OCI-LY3 (cell line): ENCODE data around the gene KCNG4.

ENCODE experiments used
- H2AFZ ChIP-seq: fragments of 200-600, 300-600 bp; shearing (Covaris generic); 2 replicates; pipeline ENCODE4 v1.6.0; 2014; ENCODE audit warnings: antibody characterized with exemption, low read depth, low read length
- H3K27ac ChIP-seq: fragments of 200-600, 300-600 bp; sonication (generic); 2 replicates; pipeline ENCODE4 v1.5.1; 2014; ENCODE audit warnings: mild to moderate bottlenecking, low read length, moderate library complexity, mixed read lengths
- H3K27me3 ChIP-seq: fragments of 200-600, 300-600 bp; sonication (generic); 2 replicates; pipeline ENCODE4 v1.6.1; 2014; ENCODE audit warnings: low read depth, low read length, mixed read lengths
- H3K36me3 ChIP-seq: fragments of 200-600, 300-600 bp; sonication (generic); replicated peaks from 2 replicates; pipeline ENCODE3; 2014; ENCODE audit warnings: low read depth, low read length, mixed read lengths
- H3K4me1 ChIP-seq: fragments of 300-600, 200-600 bp; sonication (generic); 2 replicates; pipeline ENCODE4 v1.6.1; 2014; ENCODE audit warnings: low read length, mixed read lengths
- H3K4me2 ChIP-seq: fragments of 200-600, 300-600 bp; sonication (generic); 2 replicates; pipeline ENCODE4 v1.6.1; 2014; ENCODE audit warnings: low read length, mixed read lengths
- H3K4me3 ChIP-seq: fragments of 300-600, 200-600 bp; sonication (generic); 2 replicates; pipeline ENCODE4 v1.5.1; 2014; ENCODE audit warnings: antibody characterized with exemption, mild to moderate bottlenecking, low read length, moderate library complexity
- H3K79me2 ChIP-seq: fragments of 300-600, 200-600 bp; shearing (Covaris generic); 2 replicates; pipeline ENCODE4 v1.6.1; 2014; ENCODE audit warnings: mild to moderate bottlenecking, low read length, mixed read lengths
- H3K9ac ChIP-seq: fragments of 300-600, 200-600 bp; shearing (Covaris generic); 2 replicates; pipeline ENCODE4 v1.6.0; 2014; ENCODE audit warnings: mild to moderate bottlenecking, low read length, moderate library complexity
- H3K9me3 ChIP-seq: fragments of 200-600, 300-600 bp; shearing (Covaris generic); 2 replicates; pipeline ENCODE4 v1.6.1; 2014; ENCODE audit warnings: low read length, mixed read lengths; ENCODE audit not compliant: insufficient read depth
- H4K20me1 ChIP-seq: fragments of 200-600, 300-600 bp; sonication (generic); 2 replicates; pipeline ENCODE4 v1.6.1; 2016; ENCODE audit warnings: low read length, mixed read lengths; ENCODE audit not compliant: insufficient read depth
- EZH2phosphoT487 ChIP-seq: fragments of 200-600 bp; shearing (Covaris generic); IDR thresholded peaks from 2 replicates; pipeline ENCODE4 v1.6.1; 2018; ENCODE audit warnings: antibody characterized with exemption, mixed run types, low read depth
- TF ChIP-seq, protein P1 (sequence below): fragments of 200-600, 300-600 bp; sonication (generic); IDR thresholded peaks from 2 replicates; pipeline ENCODE4 v1.5.1; 2014; ENCODE audit warnings: antibody characterized with exemption, low read length, low read depth

KCNG4 gene

DNA sequence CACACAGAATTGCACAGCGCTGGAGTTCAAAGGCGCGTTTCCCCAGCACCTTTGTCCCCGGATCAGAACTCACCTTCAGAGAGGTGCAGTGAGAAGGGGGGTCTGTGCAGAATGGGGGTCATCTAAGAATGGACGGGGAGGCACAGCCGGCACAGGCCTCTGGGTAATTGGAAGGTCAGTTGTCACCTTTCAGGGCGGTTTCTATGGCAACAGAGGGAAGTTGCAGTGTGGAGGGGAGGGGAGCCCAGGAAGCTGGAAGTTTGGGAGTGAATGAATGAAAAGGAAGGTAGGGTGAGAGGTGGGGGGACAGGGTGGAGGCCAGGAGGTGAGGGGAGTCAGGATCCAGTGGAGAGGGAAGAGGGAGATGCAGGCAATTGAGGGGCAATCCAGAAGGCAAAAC lies 12.4 kb upstream of the KCNG4 start:
- Histone ChIP-seq H3K36me3 (no peaks in the 10 kb centered on the region), H4K20me1 (no peaks in the 10 kb centered on the region), H3K9me3 (no peaks in the 10 kb centered on the region), H3K27me3 (peaks cover 22% of the 10 kb centered on the region), H3K4me2 (no peak overlapping the region), H3K4me3 (no peak overlapping the region), H3K4me1 (no peaks in the 10 kb centered on the region), H3K27ac (no peak overlapping the region), H3K79me2 (no peaks in the 10 kb centered on the region), H3K9ac (no peak overlapping the region), H2AFZ (no peak overlapping the region)
- TF ChIP-seq EZH2phosphoT487: no peak
- TF ChIP-seq, protein P1, sequence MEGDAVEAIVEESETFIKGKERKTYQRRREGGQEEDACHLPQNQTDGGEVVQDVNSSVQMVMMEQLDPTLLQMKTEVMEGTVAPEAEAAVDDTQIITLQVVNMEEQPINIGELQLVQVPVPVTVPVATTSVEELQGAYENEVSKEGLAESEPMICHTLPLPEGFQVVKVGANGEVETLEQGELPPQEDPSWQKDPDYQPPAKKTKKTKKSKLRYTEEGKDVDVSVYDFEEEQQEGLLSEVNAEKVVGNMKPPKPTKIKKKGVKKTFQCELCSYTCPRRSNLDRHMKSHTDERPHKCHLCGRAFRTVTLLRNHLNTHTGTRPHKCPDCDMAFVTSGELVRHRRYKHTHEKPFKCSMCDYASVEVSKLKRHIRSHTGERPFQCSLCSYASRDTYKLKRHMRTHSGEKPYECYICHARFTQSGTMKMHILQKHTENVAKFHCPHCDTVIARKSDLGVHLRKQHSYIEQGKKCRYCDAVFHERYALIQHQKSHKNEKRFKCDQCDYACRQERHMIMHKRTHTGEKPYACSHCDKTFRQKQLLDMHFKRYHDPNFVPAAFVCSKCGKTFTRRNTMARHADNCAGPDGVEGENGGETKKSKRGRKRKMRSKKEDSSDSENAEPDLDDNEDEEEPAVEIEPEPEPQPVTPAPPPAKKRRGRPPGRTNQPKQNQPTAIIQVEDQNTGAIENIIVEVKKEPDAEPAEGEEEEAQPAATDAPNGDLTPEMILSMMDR: no peak

GRCh38 chr16:84247844-84248243 lies 8.0 kb upstream of the KCNG4 start:
- Histone ChIP-seq H3K79me2 (no peaks in the 10 kb centered on the region), H3K9ac (no peak overlapping the region), H2AFZ (no peak overlapping the region), H3K4me1 (no peaks in the 10 kb centered on the region), H4K20me1 (no peaks in the 10 kb centered on the region), H3K4me3 (no peak overlapping the region), H3K27me3 (peaks cover 14% of the 10 kb centered on the region), H3K36me3 (no peaks in the 10 kb centered on the region), H3K27ac (no peak overlapping the region), H3K9me3 (no peaks in the 10 kb centered on the region), H3K4me2 (no peak overlapping the region)
- TF ChIP-seq EZH2phosphoT487: no peak
- TF ChIP-seq, protein P1: no peak

DNA sequence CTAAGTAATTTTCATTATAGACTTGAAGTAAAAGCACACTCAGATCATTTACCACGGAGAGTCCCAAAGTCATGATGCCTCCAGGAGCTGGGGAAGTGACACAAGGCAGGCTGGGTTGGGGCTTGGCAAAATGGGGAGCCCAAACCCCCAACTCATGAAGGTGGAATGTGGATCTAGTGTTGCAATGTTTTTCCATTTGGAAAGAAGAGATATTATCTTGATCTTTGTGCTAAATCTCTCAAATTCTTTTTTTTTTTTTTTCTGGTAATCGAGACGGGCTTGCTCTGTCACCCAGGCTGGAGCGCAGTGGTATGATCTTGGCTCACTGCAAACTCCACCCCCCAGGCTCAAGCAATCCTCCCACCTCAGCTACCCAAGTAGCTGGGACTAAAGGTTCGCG lies 7.5 kb upstream of the KCNG4 start:
- Histone ChIP-seq H3K79me2 (no peaks in the 10 kb centered on the region), H3K4me2 (no peak overlapping the region), H2AFZ (no peak overlapping the region), H4K20me1 (no peaks in the 10 kb centered on the region), H3K9me3 (no peaks in the 10 kb centered on the region), H3K9ac (no peak overlapping the region), H3K27ac (no peak overlapping the region), H3K36me3 (no peaks in the 10 kb centered on the region), H3K4me1 (no peaks in the 10 kb centered on the region), H3K4me3 (no peak overlapping the region), H3K27me3 (peaks cover 14% of the 10 kb centered on the region)
- TF ChIP-seq, protein P1: no peak
- no peak for TF ChIP-seq EZH2phosphoT487

GRCh38 chr16:84246679-84247077 lies 6.9 kb upstream of the KCNG4 start:
- no peaks in the 10 kb centered on the region for H3K36me3 ChIP-seq
- no peak overlapping the region for H2AFZ ChIP-seq
- no peaks in the 10 kb centered on the region for H4K20me1 ChIP-seq
- H3K27ac ChIP-seq: no peak overlapping the region
- no peaks in the 10 kb centered on the region for H3K4me1 ChIP-seq
- H3K4me2 ChIP-seq: no peak overlapping the region
- peaks cover 17% of the 10 kb centered on the region for H3K27me3 ChIP-seq
- no peak overlapping the region for H3K9ac ChIP-seq
- no peaks in the 10 kb centered on the region for H3K79me2 ChIP-seq
- H3K9me3 ChIP-seq: no peaks in the 10 kb centered on the region
- TF ChIP-seq EZH2phosphoT487: no peak
- TF ChIP-seq, protein P1: no peak
- H3K4me3 ChIP-seq: no peak overlapping the region
